Measurements from ENCODE around the gene SERPINA1.

The SERPINA1 gene

DNA sequence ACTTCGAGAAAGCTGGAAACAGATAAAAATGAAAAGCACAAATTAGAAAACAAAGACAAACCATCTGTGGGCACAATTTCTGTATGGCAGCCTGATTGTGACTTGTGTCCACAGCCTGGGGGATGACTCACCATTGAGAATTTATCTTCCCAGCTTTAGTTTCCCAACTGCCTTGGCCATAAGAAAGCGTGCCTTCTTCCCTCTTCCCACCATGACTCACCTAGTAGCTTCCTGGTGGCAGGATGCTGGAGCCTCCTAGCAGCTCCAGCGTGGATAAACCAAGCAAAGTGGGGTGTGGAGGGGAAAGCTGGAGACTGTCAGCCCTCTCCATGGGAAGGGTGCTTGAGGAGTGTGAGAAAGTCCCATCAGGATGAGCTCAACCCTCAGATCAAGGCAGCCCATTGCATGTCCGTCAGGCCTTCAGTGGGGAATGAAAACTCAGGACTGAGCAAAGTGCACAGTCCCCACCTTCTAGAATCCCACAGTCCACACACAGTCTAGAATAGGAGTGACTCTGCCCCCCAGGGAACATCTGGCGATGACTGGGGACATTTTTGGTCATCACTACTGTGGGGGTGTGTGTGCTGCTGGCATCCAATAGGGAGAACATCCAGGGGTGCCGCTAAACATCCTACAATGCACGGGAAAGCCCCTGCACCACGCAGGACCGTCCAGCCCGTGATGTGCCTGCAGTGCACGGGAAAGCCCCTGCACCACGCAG, 42.9 kb downstream of the SERPINA1 start:
- DNase-seq = no peak

DNA sequence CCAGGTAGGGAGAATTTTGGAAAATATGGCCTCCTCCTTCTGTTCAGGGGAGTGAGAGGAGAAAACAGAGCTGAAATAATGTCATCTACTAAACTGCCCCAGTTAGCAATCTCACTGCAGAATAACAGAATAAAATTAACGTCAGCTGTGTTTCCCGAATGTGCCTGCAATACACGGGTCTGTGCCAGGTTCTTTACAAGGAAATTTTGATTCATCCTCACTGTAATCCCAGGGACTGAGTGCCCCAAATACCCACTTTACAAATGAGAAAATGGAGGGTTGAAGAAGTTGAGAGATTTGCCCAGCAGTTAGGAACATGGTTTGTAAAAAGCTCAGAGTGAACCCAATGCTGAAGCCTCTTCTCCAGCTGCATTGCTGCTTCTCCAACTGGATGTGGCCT, 44.0 kb downstream of the SERPINA1 start:
- DNase-seq = no peak

DNA sequence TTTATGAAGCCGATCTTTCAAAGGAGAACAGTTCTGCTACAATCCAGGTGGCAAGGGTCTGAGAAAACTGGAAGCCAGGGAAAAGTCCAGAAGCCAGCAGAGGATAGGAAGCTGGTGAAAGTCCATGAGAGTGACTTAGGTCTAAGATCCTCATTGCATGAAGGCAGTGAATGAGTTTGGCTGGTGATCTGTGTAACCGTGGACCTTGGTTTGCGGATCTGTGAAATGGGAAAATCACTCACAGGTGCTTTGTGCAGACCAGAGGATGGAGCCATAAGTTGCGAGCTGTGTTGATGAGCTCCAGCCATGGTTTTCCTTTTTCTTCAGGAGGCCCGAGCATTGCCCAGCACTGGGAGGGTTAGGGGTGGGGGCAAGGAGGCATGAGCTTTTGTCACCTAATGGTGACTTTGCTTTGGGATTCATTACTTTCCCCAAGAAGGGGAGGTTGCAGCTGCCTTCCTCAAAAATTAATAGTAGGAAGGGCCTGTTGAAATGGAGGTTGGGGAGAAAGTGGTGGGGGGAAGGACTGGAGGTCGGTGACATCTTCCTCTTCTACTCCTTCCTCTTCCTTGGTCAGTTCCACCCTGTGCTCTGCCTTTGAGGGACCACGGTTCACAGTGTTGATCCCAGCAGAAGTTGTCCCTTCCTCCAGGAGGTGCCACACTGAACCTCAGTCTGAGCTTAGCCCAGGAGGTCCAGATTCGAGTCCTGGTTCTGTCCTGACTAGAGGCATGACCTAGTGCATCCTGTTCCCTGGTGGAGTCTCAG, 45.0 kb downstream of the SERPINA1 start:
- DNase-seq = no peak

DNA sequence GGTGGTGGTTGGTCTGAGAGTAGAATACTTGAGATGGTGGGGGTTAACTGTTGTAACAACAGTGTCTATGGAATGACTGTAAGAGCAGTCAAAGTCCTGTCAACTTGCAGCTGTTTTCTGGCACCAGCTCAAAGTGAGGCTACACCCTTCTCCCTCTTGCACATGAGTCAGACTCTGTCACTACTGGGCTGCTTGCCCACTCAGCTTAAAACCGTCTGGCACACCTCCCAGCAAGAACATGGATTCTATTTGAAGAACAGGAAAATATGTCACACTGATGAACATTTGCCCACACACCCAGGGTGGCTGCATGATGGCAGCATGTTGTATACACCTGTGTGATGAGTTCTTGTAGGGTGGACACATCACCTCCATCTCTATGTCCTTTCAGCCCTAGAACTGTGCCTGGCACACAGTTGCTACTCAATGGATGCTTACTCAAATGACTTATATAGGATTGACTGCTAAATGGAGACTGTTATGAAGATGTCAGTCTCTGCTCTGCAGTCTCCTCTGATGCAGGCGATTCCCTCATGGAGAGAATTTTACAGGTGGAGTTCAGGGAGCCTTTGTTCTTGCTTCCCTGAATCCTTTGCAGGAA, 46.0 kb downstream of the SERPINA1 start:
- no peak for DNase-seq

DNA sequence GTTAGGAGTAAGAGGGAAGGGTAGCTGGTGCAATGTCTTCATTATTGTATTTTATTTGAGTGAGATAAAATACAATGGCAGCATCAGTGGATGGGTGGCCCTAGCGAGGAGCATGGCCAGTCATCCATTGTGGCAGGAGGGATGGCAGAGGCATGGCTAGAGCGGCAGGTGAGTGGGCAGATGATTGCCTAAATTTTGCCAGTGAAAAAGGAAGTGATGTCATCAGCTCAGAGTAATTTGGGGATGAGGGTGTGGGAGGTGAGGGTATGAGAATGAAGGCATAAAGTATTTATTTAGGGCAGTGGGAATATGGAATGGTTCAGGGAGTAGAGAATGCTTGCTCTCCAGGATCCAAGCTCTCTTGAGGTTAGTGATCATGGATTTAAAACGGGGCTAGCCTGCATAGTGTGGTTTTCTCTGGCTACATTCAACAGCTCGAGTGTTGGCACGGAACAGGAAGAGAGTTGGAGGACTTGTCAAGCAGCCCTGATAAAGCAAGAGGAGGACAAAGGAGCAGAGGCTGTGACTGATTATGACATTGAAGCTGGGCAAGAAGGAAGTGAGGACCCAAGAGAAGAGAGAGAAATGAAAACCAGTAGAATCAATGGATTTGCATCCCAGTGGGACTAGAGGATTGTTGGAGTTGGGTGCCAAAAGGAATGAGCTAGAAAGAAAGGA, 46.6 kb downstream of the SERPINA1 start:
- no peak for DNase-seq

DNA sequence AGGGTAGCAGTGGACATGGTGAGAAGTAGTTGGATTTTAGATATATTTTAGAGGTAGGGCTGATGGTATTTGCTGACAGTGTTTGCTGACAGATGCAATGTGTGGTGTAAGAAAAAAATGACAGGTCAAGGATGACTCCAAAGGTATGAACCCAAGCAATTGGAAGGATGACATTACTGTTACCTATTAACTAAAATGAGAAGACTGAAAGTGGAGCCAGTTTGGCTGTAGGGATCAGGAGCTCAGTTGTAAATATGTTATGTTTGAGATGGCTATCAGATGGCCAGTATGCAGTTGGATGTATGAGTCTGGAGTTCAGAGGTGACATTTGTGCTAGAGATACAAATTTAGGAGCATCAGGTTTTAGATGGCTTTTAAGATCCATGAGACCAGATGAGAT, 47.9 kb downstream of the SERPINA1 start:
- DNase-seq = no peak

DNA sequence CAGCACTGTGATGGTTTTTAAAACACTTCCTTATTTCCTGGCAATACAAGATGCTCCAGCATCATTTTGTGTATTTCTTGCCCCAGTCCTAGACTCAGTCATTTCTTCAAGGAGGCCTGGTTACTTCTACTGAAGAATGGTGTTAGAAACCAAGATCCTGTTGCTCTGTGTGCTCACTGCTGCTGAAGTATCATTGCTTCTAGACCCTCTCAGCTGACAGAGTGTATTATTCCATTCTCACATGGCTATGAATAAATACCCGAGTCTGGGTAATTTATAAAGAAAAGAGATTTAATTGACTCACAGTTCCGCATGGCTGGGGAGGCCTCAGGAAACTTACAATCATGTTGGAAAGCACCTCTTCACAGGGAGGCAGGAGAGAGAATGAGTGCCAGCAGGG, 50.4 kb downstream of the SERPINA1 start:
- DNase-seq = no peak

DNA sequence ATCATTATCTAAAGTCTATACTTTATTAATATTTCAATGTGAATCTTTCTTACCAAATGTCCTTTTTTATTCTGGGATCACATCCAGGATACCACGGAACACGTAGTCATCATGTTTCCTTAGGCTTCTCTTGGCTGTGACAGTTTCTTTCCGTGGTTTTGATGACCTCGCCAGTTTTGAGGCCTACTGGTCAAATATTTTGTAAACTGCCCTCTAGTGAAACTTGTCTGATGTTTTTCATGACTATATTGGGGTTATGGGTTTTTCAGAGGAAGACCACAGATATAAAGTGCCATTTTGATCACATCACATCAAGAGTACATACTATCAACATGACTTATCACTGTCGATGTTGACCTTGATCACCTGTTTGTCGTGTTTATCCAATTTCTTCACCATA, 51.1 kb downstream of the SERPINA1 start:
- DNase-seq = no peak

DNA sequence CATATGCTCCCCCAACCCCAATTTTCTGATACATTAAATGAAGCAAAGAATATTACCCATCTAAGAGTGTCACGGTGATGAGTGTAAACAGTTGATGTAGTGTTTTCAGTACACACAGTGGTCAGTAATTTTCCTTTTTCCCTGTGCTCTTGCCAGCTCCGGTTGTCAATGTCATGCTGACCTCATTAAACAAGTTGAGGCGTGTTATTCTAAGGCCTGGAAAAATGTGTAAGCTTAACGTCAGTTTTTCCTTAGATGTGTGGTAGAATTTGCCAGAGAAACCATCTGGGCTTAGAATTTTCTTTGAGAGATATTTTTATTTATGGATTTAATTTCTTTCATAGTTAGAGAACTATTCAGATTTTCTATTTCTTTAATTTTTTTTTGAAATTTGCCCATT, 53.5 kb downstream of the SERPINA1 start:
- no peak for DNase-seq

DNA sequence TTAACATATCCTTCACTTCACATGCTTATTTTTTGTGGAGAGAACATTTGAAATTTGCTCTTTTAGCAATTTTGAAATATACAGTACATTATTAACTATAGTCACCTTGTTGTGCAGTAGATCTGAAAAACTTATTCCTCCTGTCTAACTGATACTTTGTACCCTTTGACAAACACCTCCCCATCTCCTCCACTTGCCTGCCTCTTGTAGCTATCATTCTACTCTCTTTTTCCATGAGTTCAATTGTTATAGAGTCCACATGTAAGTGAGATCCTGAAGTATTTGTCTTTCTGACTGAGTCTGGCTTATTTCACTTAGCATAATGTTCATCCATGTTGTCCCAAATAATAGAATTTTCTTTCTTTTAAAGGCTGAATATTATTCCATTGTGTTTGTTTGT, 55.8 kb downstream of the SERPINA1 start:
- no peak for DNase-seq

DNA sequence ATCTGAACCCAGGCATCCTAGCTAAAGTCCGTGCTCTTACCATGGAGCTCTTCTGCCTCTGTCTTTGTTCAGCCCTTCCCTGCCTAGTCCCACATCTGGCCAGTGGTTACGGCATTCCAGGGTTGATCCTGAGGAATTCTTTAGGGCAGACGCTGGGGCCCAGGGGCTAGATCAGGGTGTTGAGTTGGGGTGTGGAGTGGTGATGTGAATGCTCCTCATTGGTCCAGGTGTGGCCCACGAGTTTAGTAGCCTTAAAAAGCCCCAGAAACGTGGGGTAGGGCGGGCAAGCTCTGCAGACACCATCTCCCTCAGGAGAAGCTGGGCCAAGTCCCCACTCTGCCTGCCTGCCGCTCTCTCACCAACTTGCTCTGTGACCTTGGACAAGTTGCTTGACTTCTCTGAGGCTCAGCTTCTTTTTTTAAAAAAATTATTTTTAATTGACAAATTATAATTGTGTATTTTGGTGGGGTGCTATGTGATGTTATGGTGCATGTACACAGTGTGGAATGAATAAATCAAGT, 56.3 kb downstream of the SERPINA1 start:
- no peak for DNase-seq

DNA sequence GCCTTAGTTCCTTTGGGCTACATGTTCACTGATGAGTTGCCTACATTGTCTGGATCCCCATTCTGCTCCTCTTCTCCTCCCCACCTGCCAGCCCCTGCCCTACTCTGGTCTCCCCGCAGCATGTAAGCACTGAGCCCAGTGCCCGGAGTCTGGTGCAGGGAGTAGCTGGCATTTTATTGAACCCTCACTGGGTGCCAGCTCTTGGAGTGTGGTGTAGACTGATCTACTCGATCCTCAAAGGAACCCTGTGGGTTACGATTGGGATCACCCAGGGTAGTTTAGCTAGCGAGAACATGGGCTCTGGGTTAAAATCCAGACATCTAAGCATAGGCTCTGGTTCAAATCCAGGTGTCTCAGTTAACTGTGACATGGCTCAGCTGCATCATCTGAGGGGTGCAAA, 56.9 kb downstream of the SERPINA1 start:
- DNase-seq = no peak

DNA sequence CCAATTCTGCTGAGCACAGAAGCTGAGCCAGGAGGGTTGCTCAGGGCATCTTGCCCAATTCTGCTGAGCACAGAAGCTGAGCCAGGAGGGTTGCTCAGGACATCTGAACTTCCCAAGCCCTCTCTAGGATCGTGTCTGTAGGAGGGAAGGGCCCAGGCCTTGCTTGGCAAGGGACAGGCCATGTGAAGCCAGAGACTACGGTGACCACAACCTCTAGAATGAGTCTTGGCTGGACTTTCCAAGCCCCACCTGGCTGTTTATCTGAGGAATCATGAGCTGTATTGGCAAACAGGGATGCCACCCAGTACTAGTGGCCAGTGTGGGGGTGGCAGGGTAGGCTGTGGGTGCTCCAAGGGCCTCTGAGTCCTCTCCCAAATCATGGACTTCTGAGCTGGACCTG, 57.5 kb downstream of the SERPINA1 start:
- DNase-seq = no peak

DNA sequence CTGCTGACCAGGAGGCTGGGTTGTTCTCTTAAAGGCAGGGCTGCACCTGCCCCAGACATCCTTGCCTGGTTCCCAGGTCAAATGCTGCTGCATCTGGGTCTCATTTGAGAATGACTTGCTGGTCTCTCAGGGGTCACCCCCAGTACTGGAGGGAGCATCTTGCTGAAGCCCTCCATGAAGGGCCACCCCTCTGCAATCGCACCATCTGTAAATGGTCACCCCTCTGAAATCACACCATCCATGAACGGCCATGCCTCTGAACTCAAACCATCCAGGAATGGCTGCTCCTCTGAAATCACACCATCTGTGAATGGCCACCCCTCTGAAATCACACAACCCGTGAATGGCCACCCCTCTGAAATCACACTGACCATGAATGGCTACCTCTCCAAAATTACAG, 58.0 kb downstream of the SERPINA1 start:
- DNase-seq = no peak

DNA sequence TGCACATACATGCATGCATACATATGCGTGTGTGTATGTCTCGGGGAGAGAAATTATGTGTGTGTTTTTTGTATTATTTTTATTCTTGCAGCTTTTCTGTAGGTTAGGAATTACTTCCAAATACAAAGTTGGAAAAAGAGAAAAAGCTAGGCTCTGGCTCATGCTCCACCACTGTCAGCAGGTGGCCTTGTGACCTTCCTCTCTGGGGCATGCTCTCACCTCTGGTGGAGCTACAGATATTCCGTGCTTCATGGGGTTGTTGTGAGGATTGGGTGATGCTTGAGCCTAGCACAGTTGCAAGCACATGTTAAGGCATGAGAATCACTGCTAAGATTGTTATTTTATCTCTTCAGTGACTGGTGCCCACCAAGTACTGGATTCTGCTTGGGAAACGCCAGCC, 58.5 kb downstream of the SERPINA1 start:
- no peak for DNase-seq

DNA sequence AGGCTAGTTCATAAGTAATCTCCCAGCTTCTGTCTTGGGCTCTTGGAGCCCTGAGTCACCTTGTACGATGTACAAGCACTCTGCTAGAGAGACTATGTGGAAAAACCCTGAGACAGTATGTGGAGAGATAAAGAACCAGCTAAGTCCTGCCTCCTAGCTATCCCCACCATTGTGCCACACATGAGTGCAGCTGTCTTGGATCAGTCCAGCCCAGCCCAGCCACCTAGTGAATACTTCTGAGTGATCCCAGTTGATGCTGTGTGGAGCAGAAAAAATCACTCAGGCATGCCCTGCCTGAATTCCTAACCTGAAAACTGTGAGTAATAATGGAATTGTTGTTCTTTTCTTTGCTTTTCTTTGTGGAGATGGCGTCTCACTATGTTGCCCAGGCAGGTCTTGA, 60.2 kb downstream of the SERPINA1 start:
- DNase-seq = no peak

All from NCI-H526 (cell line).